UCSD-AML1 (cell line): ENCODE measurements around the gene NEUROD2.

Source experiments
- DNase-seq: peaks from one replicate; lab custom pipeline; 2025; ENCODE audit not compliant: unreplicated experiment; lab: John Stamatoyannopoulos, UW

Gene NEUROD2

GRCh38 chr17:39618956-39619785 lies 11.5 kb upstream of the NEUROD2 start:
- no peak for DNase-seq

- DNase-seq = no peak
These were observed 10.7 kb upstream of the NEUROD2 start for GRCh38 chr17:39618246-39618913.

GRCh38 chr17:39617446-39618245 lies 9.9 kb upstream of the NEUROD2 start:
- peak; percentile 60 for DNase-seq

GRCh38 chr17:39617100-39617445 lies 9.4 kb upstream of the NEUROD2 start:
- no peak for DNase-seq

- no peak for DNase-seq
These were observed 7.7 kb upstream of the NEUROD2 start for GRCh38 chr17:39615434-39615833.

- DNase-seq = no peak
These were observed 6.9 kb upstream of the NEUROD2 start for GRCh38 chr17:39614545-39615157.

GRCh38 chr17:39612935-39613464 lies 5.3 kb upstream of the NEUROD2 start:
- DNase-seq = no peak

DNA sequence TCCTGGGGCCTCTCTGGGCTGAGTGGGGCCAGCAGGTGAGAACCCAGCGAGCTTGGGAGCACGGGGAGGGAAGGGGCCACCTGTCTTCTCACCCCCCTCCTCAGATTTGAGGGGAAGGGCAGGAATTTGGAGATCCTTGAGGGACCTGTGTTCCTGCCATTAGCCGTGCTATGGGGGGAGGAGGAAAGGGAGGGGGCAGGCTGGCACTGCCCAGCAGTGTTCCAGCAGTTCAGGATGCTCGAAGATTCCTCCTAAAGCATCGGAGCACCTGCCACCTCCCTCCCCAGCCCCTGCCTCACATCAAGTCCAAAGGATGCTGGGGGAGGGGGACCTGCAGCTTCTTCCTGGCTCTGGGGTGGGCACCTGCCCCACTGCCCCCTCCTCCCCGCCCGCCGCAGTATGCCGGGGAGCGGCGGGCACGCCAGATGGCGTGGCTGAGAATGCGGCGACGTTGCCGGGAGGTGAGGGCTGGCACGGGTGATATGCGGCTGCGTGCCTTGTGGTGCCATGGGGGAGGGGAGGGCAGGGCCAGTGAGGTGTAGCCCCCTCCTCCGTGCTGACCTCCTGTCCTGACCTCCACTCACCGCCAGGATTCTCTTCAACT lies 4.7 kb upstream of the NEUROD2 start:
- no peak for DNase-seq

DNA sequence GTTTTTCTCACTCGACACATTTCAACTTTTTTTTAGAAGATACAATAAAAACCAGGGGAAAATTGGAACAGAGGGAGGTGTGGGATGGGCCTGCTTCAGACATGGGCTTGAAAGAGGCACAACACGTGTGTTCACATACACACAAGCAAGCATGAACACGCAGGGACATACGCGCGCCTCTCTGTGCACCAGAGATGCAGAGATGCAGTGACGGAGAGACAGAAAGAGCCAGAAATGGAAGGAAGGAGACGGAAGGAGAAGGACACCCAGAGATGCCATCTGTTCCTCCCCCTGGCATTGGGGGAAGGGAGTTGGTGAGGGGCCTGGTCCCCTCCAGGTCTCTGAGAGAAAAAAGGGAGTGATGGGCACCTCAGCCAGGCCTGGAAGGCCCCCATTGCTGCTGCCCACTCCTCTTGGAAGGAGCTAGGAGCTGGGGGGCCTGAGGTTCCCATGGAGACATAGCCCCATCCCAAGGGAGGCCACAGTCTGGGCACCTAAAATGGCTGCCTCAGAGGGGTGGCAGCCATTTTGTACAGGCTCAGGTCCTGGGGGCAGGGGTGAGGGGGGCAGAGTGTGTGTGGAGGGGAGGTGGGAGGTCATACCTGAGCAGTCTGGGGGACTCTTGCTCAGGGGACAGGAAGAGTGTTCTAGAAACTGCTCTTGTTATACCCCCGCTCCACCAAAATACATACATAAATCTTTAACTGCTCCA lies 3.8 kb upstream of the NEUROD2 start:
- DNase-seq = no peak

DNA sequence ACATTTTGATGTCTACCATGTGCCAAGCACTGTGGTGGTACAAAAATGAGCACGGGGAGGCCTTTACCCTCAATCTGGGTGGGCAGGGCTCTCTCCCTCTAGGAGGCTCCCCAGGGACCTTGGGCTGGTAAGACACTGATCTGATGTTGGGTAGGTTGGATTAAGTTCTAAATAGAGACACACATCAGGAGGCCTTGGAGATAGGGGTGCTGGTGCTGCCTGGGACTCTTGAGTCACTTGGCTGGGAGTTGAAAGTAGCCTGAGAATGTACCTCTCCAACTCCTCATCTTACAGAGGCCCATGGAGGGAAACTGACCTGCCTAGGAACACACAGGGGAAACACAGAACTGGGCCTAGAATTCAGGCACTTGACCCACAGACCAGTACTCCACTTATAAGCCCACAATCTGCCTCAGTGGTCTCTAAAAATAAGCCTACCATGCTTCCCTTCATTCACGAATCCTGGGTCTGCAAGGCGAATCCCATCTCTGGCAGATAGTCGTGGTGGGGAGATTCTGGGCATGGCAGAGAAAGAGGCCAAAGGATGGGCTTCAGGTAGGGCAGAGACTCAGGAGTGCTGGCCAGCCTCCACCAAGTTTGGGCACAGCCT lies 1.8 kb upstream of the NEUROD2 start:
- no peak for DNase-seq

DNA sequence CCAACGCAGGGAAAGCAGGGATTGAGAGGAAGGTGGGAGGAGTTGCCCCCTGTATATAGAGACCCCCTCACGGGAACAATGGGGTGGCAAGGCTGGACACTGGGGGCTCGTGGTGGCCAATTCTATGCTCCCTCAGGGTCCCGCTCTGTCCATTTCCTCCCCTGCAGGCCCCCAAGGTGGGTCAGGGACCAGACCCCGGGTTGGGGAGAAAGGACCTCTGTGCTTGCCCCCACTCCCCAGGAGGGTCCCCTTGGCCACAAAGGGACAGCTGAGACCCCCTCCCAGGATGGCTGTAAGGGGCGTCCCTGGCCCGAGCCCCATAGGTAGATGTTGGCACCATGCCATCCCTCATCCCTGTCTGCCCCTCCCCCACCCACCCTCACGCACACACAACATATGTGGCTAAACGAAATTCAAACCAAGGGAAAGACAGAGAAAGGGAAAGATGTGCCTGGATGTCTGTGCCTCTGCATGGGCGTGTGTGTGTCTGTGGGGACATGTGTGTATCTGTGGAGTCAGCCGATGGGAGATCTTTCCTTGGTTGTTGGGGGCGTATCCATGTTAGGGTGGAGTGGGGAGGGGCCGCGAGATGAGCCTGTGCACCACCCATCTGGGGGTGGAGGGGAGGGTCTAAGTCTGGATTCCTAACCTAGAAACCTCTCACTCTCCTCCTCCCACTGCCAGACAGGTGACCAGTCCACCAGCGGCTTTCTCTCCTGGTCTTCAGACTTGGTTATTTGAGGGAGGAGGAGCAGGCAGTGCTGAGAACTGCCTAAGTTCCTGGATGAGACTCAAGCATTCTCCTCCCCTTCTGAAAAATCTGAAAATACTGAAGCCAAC lies 642 bp upstream of the NEUROD2 start:
- DNase-seq = no peak

- no peak for DNase-seq
These were observed 466 bp downstream of the NEUROD2 start for GRCh38 chr17:39607057-39607850.

DNA sequence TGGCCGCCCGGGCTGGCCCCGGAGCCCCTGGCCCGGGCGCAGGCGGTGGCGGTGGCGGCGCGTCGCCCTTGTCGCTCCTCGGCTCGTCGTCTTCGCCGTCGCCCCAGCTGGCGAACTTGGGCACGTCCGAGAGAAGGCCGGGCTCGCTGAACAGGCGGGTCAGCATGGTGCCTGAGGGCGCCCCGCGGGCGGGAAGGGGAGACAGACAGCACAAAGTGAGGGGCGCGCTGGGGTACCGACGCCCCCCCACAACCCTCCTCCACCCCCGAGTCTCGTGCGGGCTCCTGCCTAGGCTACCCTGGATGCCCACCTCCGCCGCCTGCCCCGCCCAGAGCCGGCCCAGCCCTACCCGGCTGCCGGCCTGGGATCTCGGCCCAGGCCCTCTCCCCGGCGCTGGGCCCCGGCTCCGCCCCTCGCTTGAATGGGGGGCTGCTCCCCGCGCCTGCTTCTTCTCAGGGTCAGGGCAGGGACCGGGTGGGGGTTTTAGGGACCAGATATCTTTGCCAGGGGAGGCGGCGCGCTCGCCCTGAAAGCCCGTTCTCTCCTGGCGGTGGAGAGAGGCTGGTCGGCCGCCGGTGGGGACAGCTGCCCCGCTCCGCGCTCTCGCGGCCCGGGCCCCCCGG lies 1.2 kb downstream of the NEUROD2 start:
- DNase-seq = no peak

GRCh38 chr17:39605492-39606433 lies 2.0 kb downstream of the NEUROD2 start:
- DNase-seq = no peak

DNA sequence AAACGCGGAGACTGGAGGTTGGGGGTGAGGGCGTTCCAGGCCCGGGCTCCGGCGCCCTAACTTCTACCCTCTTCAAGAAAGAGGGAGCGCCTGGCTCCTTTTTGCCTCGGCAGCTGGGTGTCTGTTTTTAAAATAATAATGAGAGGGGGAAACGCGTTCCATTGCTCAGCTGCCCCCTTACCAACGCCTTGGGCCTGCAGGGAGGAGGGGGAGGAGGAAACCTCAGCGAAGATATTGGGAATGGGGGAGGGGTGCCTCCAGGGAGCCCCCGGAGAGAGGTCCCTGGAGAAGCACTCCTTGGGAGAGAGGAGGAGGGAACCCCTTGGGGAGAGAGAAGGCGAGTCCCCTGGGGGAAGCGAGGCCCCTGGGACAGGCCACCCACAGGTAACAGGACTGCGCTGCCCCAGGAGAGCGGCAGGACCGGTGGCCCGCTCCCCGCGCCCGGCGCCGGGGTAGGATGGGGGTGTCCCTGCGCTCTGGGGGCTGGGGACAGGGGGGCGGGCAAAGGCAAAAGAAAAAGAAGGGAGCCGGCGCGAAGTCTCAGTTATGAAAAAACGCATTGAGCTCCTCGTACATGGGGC lies 2.7 kb downstream of the NEUROD2 start:
- no peak for DNase-seq
